Small intestine (tissue), 7 donors: ENCODE results near the gene TMEM63C. TPM values are rescaled to one million over a fixed set of nuclear protein-coding genes. Genes with fewer than 3 reads are reported as not detected.

ENCODE experiments used
- DNase-seq, 2 donors: peaks; one replicate each; pipeline versions ENCODE4 v3.0.0 to v3.0.0-alpha.2; 2013
- FAIRE-seq: peaks from 2 replicates; lab custom pipeline; 2012; peaks lifted over from hg19 to GRCh38; lab: Jason Lieb, UNC
- H3K27ac ChIP-seq, 3 donors: one replicate each; pipeline ENCODE4 v1.5.1; 2013; ENCODE audit warnings: low read length in 2 of 3, mild to moderate bottlenecking in 2 of 3, control low read depth in 1 of 3, inconsistent platforms in 1 of 3, low read depth in 1 of 3, moderate library complexity in 1 of 3
- H3K27me3 ChIP-seq, 3 donors: one replicate each; pipeline ENCODE4 v1.6.1; 2013; ENCODE audit warnings: low read length in 3 of 3, inconsistent platforms in 1 of 3; ENCODE audit not compliant: control insufficient read depth in 3 of 3, insufficient read depth in 3 of 3
- H3K36me3 ChIP-seq, 3 donors: one replicate each; pipeline ENCODE4 v1.6.1; 2013; ENCODE audit warnings: low read length in 3 of 3, inconsistent platforms in 1 of 3, low read depth in 1 of 3, mild to moderate bottlenecking in 1 of 3, moderate library complexity in 1 of 3; ENCODE audit not compliant: control insufficient read depth in 3 of 3, insufficient read depth in 2 of 3
- H3K4me1 ChIP-seq, 3 donors: one replicate each; pipeline ENCODE4 v1.6.1; 2013; ENCODE audit warnings: low read length in 2 of 3, inconsistent platforms in 1 of 3, low read depth in 1 of 3, mild to moderate bottlenecking in 1 of 3, moderate library complexity in 1 of 3; ENCODE audit not compliant: control insufficient read depth in 3 of 3, insufficient read depth in 2 of 3
- H3K4me3 ChIP-seq, 3 donors: one replicate each; pipeline ENCODE4 v1.5.1; 2013; ENCODE audit warnings: low read length in 3 of 3, control low read depth in 1 of 3, inconsistent platforms in 1 of 3, low read depth in 1 of 3, mild to moderate bottlenecking in 1 of 3, moderate library complexity in 1 of 3
- H3K9me3 ChIP-seq, 2 donors: one replicate each; pipeline ENCODE4 v1.6.1; 2013; ENCODE audit warnings: low read depth in 1 of 2, low read length in 1 of 2; ENCODE audit not compliant: control insufficient read depth in 2 of 2, insufficient read depth in 1 of 2
- WGBS, 3 donors: extraction: QIAGEN DNeasy Blood & Tissue Kit; methylation state at CpG; one replicate each; pipeline ENCODE4 v1.1.7; 2013; 5-methylcytosine and 5-hydroxymethylcytosine counted together
- polyA plus RNA-seq, 4 donors: library from polyadenylated mRNA; stranded (reverse) in 3 of 4; unstranded in 1 of 4; fragments of 200-250 nt in 3 of 4; fragments of 120-200 nt in 1 of 4; gene quantifications; one replicate each; pipeline versions ENCODE4 v1.2.1 to v1.2.3, GENCODE V29; 2013
- donor health status: healthy with polysubstance abuse.
- donor health status: control.
- donor health status: control.
- donor health status: Bipolar disorder and iron deficiency.
- donor health status: healthy.

TMEM63C gene
- polyA plus RNA-seq, 4 donors, result 0.27 to 9.4 (median 2.0) TPM; not detected in 1

- FAIRE-seq, result no peak
- no peak overlapping the region for H3K4me3 ChIP-seq
- no peaks in the 10 kb centered on the region for H3K9me3 ChIP-seq
- no peaks in the 10 kb centered on the region for H3K4me1 ChIP-seq
- no peak for DNase-seq
- no peak overlapping the region for H3K27ac ChIP-seq
- WGBS, 3 donors, result 80 to 88% (median 81%) methylated on average over 14 of the region's 14 CpGs
- peaks cover 0 to 3% (median 0%) of the 10 kb centered on the region in 3 donors for H3K36me3 ChIP-seq
- no peaks in the 10 kb centered on the region for H3K27me3 ChIP-seq
These were observed 44.4 kb downstream of the TMEM63C start for GRCh38 chr14:77225892-77226557.

- Histone ChIP-seq H3K27me3 (no peaks in the 10 kb centered on the region), H3K4me3 (no peak overlapping the region), H3K9me3 (no peaks in the 10 kb centered on the region), H3K4me1 (no peaks in the 10 kb centered on the region), H3K36me3 (peaks cover 0 to 3% (median 0%) of the 10 kb centered on the region in 3 donors), H3K27ac (no peak overlapping the region)
- DNase-seq (no peak), FAIRE-seq (no peak)
- WGBS, 3 donors, result 61 to 71% (median 62%) methylated on average over 6 of the region's 6 CpGs
These were observed 46.5 kb downstream of the TMEM63C start for GRCh38 chr14:77228056-77228455.

GRCh38 chr14:77230914-77231313, 49.3 kb downstream of the TMEM63C start:
- Histone ChIP-seq H3K4me3 (no peak overlapping the region), H3K9me3 (no peaks in the 10 kb centered on the region), H3K27me3 (no peaks in the 10 kb centered on the region), H3K4me1 (no peaks in the 10 kb centered on the region), H3K36me3 (no peaks in the 10 kb centered on the region), H3K27ac (no peak overlapping the region)
- WGBS, 3 donors, result 69 to 73% (median 72%) methylated on average over 2 of the region's 2 CpGs
- FAIRE-seq, result no peak
- no peak for DNase-seq

- no peak overlapping the region for H3K4me3 ChIP-seq
- DNase-seq (no peak), FAIRE-seq (no peak)
- H3K27ac ChIP-seq, result no peak overlapping the region
- no peaks in the 10 kb centered on the region for H3K36me3 ChIP-seq
- H3K4me1 ChIP-seq, result no peaks in the 10 kb centered on the region
- 71 to 77% (median 72%) methylated on average over 3 of the region's 3 CpGs for WGBS, 3 donors
- H3K9me3 ChIP-seq, result no peaks in the 10 kb centered on the region
- no peaks in the 10 kb centered on the region for H3K27me3 ChIP-seq
These were observed 50.1 kb downstream of the TMEM63C start for GRCh38 chr14:77231721-77232120.

- no peaks in the 10 kb centered on the region for H3K4me1 ChIP-seq
- H3K4me3 ChIP-seq, result no peak overlapping the region
- no peaks in the 10 kb centered on the region for H3K9me3 ChIP-seq
- FAIRE-seq (no peak), DNase-seq (no peak)
- peaks cover 0 to 2% (median 0%) of the 10 kb centered on the region in 3 donors for H3K36me3 ChIP-seq
- WGBS, 3 donors, result 39 to 68% (median 63%) methylated on average over 7 of the region's 7 CpGs
- H3K27me3 ChIP-seq, result no peaks in the 10 kb centered on the region
- H3K27ac ChIP-seq, result no peak overlapping the region
These were observed 55.2 kb downstream of the TMEM63C start for GRCh38 chr14:77236814-77237213.

GRCh38 chr14:77238356-77238755, 56.8 kb downstream of the TMEM63C start:
- FAIRE-seq (no peak), DNase-seq (no peak)
- Histone ChIP-seq H3K27me3 (no peaks in the 10 kb centered on the region), H3K4me1 (no peaks in the 10 kb centered on the region), H3K9me3 (no peaks in the 10 kb centered on the region), H3K36me3 (peaks cover 0 to 7% (median 0%) of the 10 kb centered on the region in 3 donors), H3K4me3 (no peak overlapping the region), H3K27ac (no peak overlapping the region)
- WGBS, 3 donors, result 56 to 77% (median 77%) methylated on average over 3 of the region's 3 CpGs

- no peak overlapping the region for H3K27ac ChIP-seq
- H3K9me3 ChIP-seq, result no peaks in the 10 kb centered on the region
- FAIRE-seq, result no peak
- WGBS, 3 donors, result 21 to 48% (median 30%) methylated on average over 4 of the region's 4 CpGs
- H3K36me3 ChIP-seq, result peaks cover 0 to 11% (median 0%) of the 10 kb centered on the region in 3 donors
- no peak for DNase-seq
- H3K27me3 ChIP-seq, result no peaks in the 10 kb centered on the region
- H3K4me3 ChIP-seq, result no peak overlapping the region
- no peaks in the 10 kb centered on the region for H3K4me1 ChIP-seq
These were observed 57.4 kb downstream of the TMEM63C start for GRCh38 chr14:77238996-77239395.

GRCh38 chr14:77239412-77239811, 57.8 kb downstream of the TMEM63C start:
- FAIRE-seq (no peak), DNase-seq (no peak)
- Histone ChIP-seq H3K27ac (no peak overlapping the region), H3K4me3 (no peak overlapping the region), H3K27me3 (no peaks in the 10 kb centered on the region), H3K9me3 (no peaks in the 10 kb centered on the region), H3K4me1 (no peaks in the 10 kb centered on the region), H3K36me3 (peaks cover 0 to 11% (median 0%) of the 10 kb centered on the region in 3 donors)
- 78 to 91% (median 82%) methylated on average over 14 to 16 of the region's 16 CpGs for WGBS, 3 donors
